ENCODE results near the gene NTRK2.

DNA sequence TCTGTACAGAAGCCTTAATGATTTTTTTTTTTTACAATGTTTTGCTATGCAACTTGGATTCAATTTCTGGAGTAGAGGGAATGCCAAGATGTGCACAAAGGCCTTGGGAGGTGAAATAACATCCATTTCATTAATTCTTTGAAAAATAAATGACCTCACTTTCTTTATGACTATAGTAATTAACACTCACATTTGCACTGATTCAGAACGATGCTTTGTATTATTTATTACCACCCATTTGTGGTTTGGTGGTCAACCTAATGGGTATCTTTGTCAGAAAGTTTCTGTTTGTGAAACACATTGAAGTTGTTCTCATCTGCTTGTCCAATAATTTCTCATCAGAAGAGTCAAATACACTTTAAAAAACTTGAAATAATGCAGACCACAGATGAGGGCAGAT, 169.3 kb downstream of the NTRK2 start:
- no peak for TF ChIP-seq TAF1 (conservative IDR thresholded peaks at IDR 0.05)
- TF ChIP-seq, protein P1, sequence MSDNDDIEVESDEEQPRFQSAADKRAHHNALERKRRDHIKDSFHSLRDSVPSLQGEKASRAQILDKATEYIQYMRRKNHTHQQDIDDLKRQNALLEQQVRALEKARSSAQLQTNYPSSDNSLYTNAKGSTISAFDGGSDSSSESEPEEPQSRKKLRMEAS (IDR thresholded peaks at IDR 0.05), result no peak
- no peak for TF ChIP-seq JUND (IDR thresholded peaks at IDR 0.05)
- TF ChIP-seq FOXA1 (IDR thresholded peaks at IDR 0.05), result no peak
- TF ChIP-seq, protein P2, sequence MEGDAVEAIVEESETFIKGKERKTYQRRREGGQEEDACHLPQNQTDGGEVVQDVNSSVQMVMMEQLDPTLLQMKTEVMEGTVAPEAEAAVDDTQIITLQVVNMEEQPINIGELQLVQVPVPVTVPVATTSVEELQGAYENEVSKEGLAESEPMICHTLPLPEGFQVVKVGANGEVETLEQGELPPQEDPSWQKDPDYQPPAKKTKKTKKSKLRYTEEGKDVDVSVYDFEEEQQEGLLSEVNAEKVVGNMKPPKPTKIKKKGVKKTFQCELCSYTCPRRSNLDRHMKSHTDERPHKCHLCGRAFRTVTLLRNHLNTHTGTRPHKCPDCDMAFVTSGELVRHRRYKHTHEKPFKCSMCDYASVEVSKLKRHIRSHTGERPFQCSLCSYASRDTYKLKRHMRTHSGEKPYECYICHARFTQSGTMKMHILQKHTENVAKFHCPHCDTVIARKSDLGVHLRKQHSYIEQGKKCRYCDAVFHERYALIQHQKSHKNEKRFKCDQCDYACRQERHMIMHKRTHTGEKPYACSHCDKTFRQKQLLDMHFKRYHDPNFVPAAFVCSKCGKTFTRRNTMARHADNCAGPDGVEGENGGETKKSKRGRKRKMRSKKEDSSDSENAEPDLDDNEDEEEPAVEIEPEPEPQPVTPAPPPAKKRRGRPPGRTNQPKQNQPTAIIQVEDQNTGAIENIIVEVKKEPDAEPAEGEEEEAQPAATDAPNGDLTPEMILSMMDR (IDR thresholded peaks at IDR 0.05; ENCODE audit: low read depth, low read length, missing input control), result no peak
- TF ChIP-seq YY1 (IDR thresholded peaks at IDR 0.05), result no peak
- TF ChIP-seq RAD21 (IDR thresholded peaks at IDR 0.05), result no peak
- TF ChIP-seq, protein P3, sequence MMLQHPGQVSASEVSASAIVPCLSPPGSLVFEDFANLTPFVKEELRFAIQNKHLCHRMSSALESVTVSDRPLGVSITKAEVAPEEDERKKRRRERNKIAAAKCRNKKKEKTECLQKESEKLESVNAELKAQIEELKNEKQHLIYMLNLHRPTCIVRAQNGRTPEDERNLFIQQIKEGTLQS (IDR thresholded peaks at IDR 0.05), result no peak
- TF ChIP-seq, protein P4, sequence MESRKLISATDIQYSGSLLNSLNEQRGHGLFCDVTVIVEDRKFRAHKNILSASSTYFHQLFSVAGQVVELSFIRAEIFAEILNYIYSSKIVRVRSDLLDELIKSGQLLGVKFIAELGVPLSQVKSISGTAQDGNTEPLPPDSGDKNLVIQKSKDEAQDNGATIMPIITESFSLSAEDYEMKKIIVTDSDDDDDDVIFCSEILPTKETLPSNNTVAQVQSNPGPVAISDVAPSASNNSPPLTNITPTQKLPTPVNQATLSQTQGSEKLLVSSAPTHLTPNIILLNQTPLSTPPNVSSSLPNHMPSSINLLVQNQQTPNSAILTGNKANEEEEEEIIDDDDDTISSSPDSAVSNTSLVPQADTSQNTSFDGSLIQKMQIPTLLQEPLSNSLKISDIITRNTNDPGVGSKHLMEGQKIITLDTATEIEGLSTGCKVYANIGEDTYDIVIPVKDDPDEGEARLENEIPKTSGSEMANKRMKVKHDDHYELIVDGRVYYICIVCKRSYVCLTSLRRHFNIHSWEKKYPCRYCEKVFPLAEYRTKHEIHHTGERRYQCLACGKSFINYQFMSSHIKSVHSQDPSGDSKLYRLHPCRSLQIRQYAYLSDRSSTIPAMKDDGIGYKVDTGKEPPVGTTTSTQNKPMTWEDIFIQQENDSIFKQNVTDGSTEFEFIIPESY (IDR thresholded peaks at IDR 0.05), result no peak
- TF ChIP-seq SP1 (IDR thresholded peaks at IDR 0.05), result no peak
- TF ChIP-seq, protein P5, sequence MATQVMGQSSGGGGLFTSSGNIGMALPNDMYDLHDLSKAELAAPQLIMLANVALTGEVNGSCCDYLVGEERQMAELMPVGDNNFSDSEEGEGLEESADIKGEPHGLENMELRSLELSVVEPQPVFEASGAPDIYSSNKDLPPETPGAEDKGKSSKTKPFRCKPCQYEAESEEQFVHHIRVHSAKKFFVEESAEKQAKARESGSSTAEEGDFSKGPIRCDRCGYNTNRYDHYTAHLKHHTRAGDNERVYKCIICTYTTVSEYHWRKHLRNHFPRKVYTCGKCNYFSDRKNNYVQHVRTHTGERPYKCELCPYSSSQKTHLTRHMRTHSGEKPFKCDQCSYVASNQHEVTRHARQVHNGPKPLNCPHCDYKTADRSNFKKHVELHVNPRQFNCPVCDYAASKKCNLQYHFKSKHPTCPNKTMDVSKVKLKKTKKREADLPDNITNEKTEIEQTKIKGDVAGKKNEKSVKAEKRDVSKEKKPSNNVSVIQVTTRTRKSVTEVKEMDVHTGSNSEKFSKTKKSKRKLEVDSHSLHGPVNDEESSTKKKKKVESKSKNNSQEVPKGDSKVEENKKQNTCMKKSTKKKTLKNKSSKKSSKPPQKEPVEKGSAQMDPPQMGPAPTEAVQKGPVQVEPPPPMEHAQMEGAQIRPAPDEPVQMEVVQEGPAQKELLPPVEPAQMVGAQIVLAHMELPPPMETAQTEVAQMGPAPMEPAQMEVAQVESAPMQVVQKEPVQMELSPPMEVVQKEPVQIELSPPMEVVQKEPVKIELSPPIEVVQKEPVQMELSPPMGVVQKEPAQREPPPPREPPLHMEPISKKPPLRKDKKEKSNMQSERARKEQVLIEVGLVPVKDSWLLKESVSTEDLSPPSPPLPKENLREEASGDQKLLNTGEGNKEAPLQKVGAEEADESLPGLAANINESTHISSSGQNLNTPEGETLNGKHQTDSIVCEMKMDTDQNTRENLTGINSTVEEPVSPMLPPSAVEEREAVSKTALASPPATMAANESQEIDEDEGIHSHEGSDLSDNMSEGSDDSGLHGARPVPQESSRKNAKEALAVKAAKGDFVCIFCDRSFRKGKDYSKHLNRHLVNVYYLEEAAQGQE (IDR thresholded peaks at IDR 0.05), result no peak
